Measurements from ENCODE around the gene ZNF223.

ZNF223 gene

GRCh38 chr19:44071824-44072542 lies 20.1 kb downstream of the ZNF223 start, which contains the start of gene ZNF284:
ZNF284 (plus strand) TSS chr19:44072159; CDS start chr19:44076390, 4,231 bp downstream.
- peak; percentile 85 for DNase-seq

GRCh38 chr19:44072543-44073401 lies 20.9 kb downstream of the ZNF223 start:
- peak; percentile 39 for DNase-seq

- no peak for DNase-seq
Measured at GRCh38 chr19:44076325-44076724, 24.5 kb downstream of the ZNF223 start.

GRCh38 chr19:44092108-44092507 lies 40.3 kb downstream of the ZNF223 start:
- no peak for DNase-seq

GRCh38 chr19:44093931-44094765 lies 42.3 kb downstream of the ZNF223 start, which contains the start of gene ZNF224:
ZNF224 (plus strand) TSS chr19:44094361; CDS start chr19:44097874, 3,513 bp downstream.
- peak; percentile 82 for DNase-seq

GRCh38 chr19:44107751-44108150 lies 55.9 kb downstream of the ZNF223 start:
- no peak for DNase-seq

GRCh38 chr19:44109458-44109857 lies 57.6 kb downstream of the ZNF223 start:
- no peak for DNase-seq

- DNase-seq = peak; percentile 45
Measured at GRCh38 chr19:44111910-44112463, 60.2 kb downstream of the ZNF223 start.

GRCh38 chr19:44112802-44113137 lies 60.9 kb downstream of the ZNF223 start:
- no peak for DNase-seq

GRCh38 chr19:44113138-44113783 lies 61.4 kb downstream of the ZNF223 start, which contains the start of gene ZNF225:
ZNF225 (plus strand) TSS chr19:44113399; CDS start chr19:44115828, 2,429 bp downstream.
- peak; percentile 83 for DNase-seq

GRCh38 chr19:44113784-44114390 lies 62.1 kb downstream of the ZNF223 start:
- no peak for DNase-seq

All from right kidney (tissue), 1 donor.